Parathyroid adenoma (tissue), 2 donors: ENCODE results near the gene VWA5A.

ENCODE experiments used
- H2AFZ ChIP-seq: fragments of 300-600 bp; sonication (generic); one replicate; pipeline ENCODE4 v1.7.0; 2017; ENCODE audit warnings: antibody characterized with exemption, mild to moderate bottlenecking
- H3K27ac ChIP-seq: fragments of 300-600 bp; sonication (generic); one replicate; pipeline ENCODE4 v1.7.0; 2017
- H3K27me3 ChIP-seq: fragments of 300-600 bp; sonication (generic); one replicate; pipeline ENCODE4 v1.7.0; 2017; ENCODE audit warnings: low read length; ENCODE audit not compliant: control insufficient read depth, insufficient read depth
- H3K36me3 ChIP-seq: fragments of 300-600 bp; sonication (generic); one replicate; pipeline ENCODE4 v1.7.0; 2017; ENCODE audit warnings: low read length; ENCODE audit not compliant: control insufficient read depth, insufficient read depth
- H3K4me1 ChIP-seq: fragments of 300-600 bp; sonication (generic); one replicate; pipeline ENCODE4 v1.7.0; 2017; ENCODE audit warnings: control low read depth
- H3K4me2 ChIP-seq: fragments of 300-600 bp; sonication (generic); one replicate; pipeline ENCODE4 v1.7.0; 2017; ENCODE audit warnings: low read length
- H3K4me3 ChIP-seq: fragments of 300-600 bp; sonication (generic); one replicate; pipeline ENCODE4 v1.7.0; 2017; ENCODE audit warnings: low read depth, low read length
- H3K79me2 ChIP-seq: fragments of 300-600 bp; sonication (generic); one replicate; pipeline ENCODE4 v1.7.0; 2017; ENCODE audit warnings: control low read depth
- H3K9ac ChIP-seq: fragments of 300-600 bp; sonication (generic); one replicate; pipeline ENCODE4 v1.7.0; 2017; ENCODE audit warnings: mild to moderate bottlenecking
- H3K9me3 ChIP-seq: fragments of 300-600 bp; sonication (generic); one replicate; pipeline ENCODE4 v1.7.0; 2017; ENCODE audit warnings: low read length; ENCODE audit not compliant: control insufficient read depth
- CTCF ChIP-seq: fragments of 300-600 bp; sonication (generic); IDR thresholded peaks from one replicate; pipeline ENCODE4 v1.7.0; 2017; ENCODE audit warnings: antibody characterized with exemption, mild to moderate bottlenecking
- donor health status: primary hyperparathyroidism.

The VWA5A gene

GRCh38 chr11:124070915-124071622, 44.2 kb upstream of the VWA5A start:
- Histone ChIP-seq H3K9ac (no peak overlapping the region), H2AFZ (no peak overlapping the region), H3K4me3 (no peak overlapping the region), H3K4me2 (no peak overlapping the region), H3K36me3 (no peaks in the 10 kb centered on the region), H3K4me1 (no peaks in the 10 kb centered on the region), H3K79me2 (no peaks in the 10 kb centered on the region), H3K27me3 (no peaks in the 10 kb centered on the region), H3K9me3 (no peaks in the 10 kb centered on the region), H3K27ac (no peak overlapping the region)
- peak; percentile 63 for TF ChIP-seq CTCF

GRCh38 chr11:124071623-124071948, 43.7 kb upstream of the VWA5A start:
- Histone ChIP-seq H3K9ac (no peak overlapping the region), H3K79me2 (no peaks in the 10 kb centered on the region), H3K27me3 (no peaks in the 10 kb centered on the region), H3K4me1 (no peaks in the 10 kb centered on the region), H3K4me3 (no peak overlapping the region), H2AFZ (no peak overlapping the region), H3K27ac (no peak overlapping the region), H3K9me3 (no peaks in the 10 kb centered on the region), H3K36me3 (no peaks in the 10 kb centered on the region), H3K4me2 (no peak overlapping the region)
- no peak for TF ChIP-seq CTCF

- H3K4me2 ChIP-seq: no peak overlapping the region
- no peaks in the 10 kb centered on the region for H3K36me3 ChIP-seq
- TF ChIP-seq CTCF: no peak
- H2AFZ ChIP-seq: no peak overlapping the region
- H3K27me3 ChIP-seq: no peaks in the 10 kb centered on the region
- H3K9ac ChIP-seq: no peak overlapping the region
- H3K4me1 ChIP-seq: no peaks in the 10 kb centered on the region
- H3K4me3 ChIP-seq: no peak overlapping the region
- H3K27ac ChIP-seq: no peak overlapping the region
- no peaks in the 10 kb centered on the region for H3K9me3 ChIP-seq
- no peaks in the 10 kb centered on the region for H3K79me2 ChIP-seq
Observed at GRCh38 chr11:124072147-124072546, 43.1 kb upstream of the VWA5A start.

- Histone ChIP-seq H3K79me2 (no peaks in the 10 kb centered on the region), H3K4me2 (no peak overlapping the region), H3K4me3 (no peak overlapping the region), H3K27me3 (no peaks in the 10 kb centered on the region), H3K36me3 (no peaks in the 10 kb centered on the region), H2AFZ (no peak overlapping the region), H3K9ac (no peak overlapping the region), H3K9me3 (no peaks in the 10 kb centered on the region), H3K27ac (no peak overlapping the region), H3K4me1 (no peaks in the 10 kb centered on the region)
- TF ChIP-seq CTCF: no peak
Observed at GRCh38 chr11:124074554-124074953, 40.7 kb upstream of the VWA5A start.

- Histone ChIP-seq H3K27me3 (no peaks in the 10 kb centered on the region), H3K27ac (no peak overlapping the region), H3K9me3 (no peaks in the 10 kb centered on the region), H3K36me3 (no peaks in the 10 kb centered on the region), H3K4me2 (no peak overlapping the region), H2AFZ (no peak overlapping the region), H3K4me3 (no peak overlapping the region), H3K79me2 (no peaks in the 10 kb centered on the region), H3K4me1 (no peaks in the 10 kb centered on the region), H3K9ac (no peak overlapping the region)
- TF ChIP-seq CTCF: no peak
Observed at GRCh38 chr11:124075492-124075840, 39.8 kb upstream of the VWA5A start.
